ENCODE results near the gene AP5B1.

DNA sequence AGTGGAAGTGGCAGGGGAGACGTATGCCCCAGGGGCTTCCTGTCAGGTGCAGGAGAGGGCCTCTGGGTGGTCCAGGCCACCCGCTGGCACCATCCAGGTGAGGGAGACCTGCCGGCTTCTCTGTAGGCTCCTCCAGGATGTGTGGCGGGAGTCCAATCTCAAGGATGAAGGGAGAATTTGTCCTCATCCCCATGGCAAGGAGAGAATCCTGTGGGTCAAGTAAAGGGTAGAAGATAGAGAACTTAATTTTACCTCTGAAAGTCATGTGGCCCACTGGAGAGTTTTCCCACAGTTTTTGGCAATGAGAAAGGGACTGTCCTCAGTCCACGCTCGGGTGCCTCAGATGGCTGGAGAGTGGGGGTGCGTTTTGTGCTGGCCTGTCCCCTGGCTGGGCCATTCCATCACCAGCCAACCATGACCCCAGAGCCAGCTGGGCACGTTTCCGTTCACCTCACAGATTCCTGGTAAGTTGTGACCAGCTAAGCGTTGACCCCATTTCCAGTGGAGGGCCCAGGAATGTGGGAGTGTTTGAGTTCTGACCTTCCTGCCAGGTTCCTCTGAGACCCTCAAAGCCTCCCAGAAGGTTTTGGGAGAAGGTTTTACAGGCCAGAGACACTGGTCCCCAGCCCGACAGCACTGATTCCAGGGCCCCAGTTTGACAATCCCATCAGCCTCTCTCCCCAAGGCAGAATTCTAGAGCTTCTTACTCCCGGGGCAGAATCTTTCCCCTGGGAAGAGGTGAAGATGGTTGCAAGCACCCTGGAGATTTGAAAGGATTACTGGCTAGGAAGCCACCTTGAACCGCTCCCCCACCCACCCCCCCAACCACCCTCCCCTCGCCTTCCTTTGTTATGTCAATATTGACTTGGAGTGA, 8.7 kb upstream of the AP5B1 start:
- no peak for TF ChIP-seq CTCF (IDR thresholded peaks at IDR 0.05)
- no peak for TF ChIP-seq POLR2AphosphoS5 (IDR thresholded peaks at IDR 0.05)
- no peak for TF ChIP-seq POLR2A (IDR thresholded peaks at IDR 0.05)
- no peak for TF ChIP-seq EP300 (IDR thresholded peaks at IDR 0.05; ENCODE audit: low read depth)

All from transverse colon (tissue), 4 donors.